ENCODE measurements around the gene HDAC4. TPM values are rescaled to one million over a fixed set of nuclear protein-coding genes. Genes with fewer than 3 reads are reported as not detected.

Gene HDAC4
- total and polyA plus RNA-seq, 10 of the 15 experiments (the other 5 are each of a cell fraction or from before 2014, with no cell fraction given), result 0.22 to 15.7 (median 4.8) TPM

- TF ChIP-seq SKIL (IDR thresholded peaks at IDR 0.05; ENCODE audit: low read depth, poor library complexity, severe bottlenecking), result no peak
- TF ChIP-seq NR2C2 (IDR thresholded peaks at IDR 0.05; ENCODE audit: borderline replicate concordance, control insufficient read depth, insufficient read length, low read depth), result no peak
- no peak for TF ChIP-seq ZSCAN29 (IDR thresholded peaks at IDR 0.05)
Measured at GRCh38 chr2:239120664-239121063, 280.2 kb downstream of the HDAC4 start (continued).

DNA sequence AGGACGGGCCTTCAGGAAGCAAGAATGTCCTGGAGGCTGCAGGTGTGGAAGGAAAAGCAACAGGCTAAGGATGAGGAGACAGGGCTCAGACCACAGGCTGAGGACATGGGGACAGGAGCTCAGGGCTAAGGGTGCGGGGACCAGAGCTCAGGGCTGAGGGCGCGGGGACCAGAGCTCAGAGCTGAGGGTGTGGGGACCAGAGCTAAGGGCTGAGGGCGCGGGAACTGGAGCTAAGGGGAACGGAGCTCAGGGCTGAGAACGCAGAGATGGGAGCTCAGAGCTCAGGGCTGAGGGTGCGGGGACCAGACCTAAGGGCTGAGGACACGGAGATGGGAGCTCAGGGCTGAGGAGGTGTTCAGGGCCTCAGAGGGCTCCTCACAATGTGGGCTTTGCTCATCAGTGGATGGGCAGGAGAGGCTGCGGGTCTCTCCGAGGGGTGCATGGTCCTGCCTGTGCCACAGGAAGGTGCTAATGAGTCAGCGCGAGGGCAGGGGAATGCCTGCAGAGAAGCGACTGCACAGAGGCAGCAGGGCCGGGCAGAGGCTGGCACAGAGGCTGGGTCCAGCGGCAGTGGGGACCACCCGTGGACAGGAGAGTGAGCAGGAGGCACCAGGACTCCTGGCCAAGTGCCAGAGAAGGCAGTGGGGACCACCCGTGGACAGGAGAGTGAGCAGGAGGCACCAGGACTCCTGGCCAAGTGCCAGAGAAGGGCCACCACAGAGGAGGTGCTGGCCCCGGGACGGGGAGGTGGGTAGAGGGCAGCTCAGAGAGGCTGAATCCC is 281.3 kb downstream of the HDAC4 start:
- in situ Hi-C loops (cut with MboI) (no loop called here), intact Hi-C loops (cut with micrococcal nuclease; ENCODE audit: unreplicated experiment) (no loop called here)
- Histone ChIP-seq H3K27ac (ENCODE audit: control insufficient read depth, insufficient read depth) (no peak overlapping the region), H2AFZ (ENCODE audit: control insufficient read depth, low read depth, low read length) (no peak overlapping the region), H3K4me2 (ENCODE audit: control insufficient read depth, insufficient read depth) (no peak overlapping the region), H3K9ac (ENCODE audit: control insufficient read depth, insufficient read depth, low read length) (no peak overlapping the region), H3K27me3 (replicated peaks in 1 of 2; ENCODE audit: control insufficient read depth in 2 of 2, insufficient read depth in 2 of 2, low read length in 1 of 2) (no peaks in the 10 kb centered on the region), H3K9me3 (replicated peaks; ENCODE audit: control insufficient read depth, insufficient read depth, low read length) (no peaks in the 10 kb centered on the region), H4K20me1 (ENCODE audit: control insufficient read depth, insufficient read depth) (no peaks in the 10 kb centered on the region), H3K79me2 (ENCODE audit: control insufficient read depth, insufficient read depth, low read length) (no peaks in the 10 kb centered on the region), H3K4me3 (no peak overlapping the region), H3K36me3 (ENCODE audit: control insufficient read depth in 2 of 2, insufficient read depth in 2 of 2, low read length in 1 of 2) (no peaks in the 10 kb centered on the region), H3K4me1 (ENCODE audit: control insufficient read depth, insufficient read depth, low read length) (peaks cover 3% of the 10 kb centered on the region; the same call in 1 of the 2 replicates)
- 73% methylated on average over 18 of the region's 21 CpGs for WGBS (ENCODE audit: insufficient coverage, insufficient replicate concordance, low lambda C conversion rate, missing lambda C conversion rate)
- ATAC-seq (no peak), FAIRE-seq (no peak), DNase-seq (ENCODE audit: low read depth, low spot score) (no peak)
- CTCF ChIA-PET, result no interaction called here
- POLR2A ChIA-PET, result no interaction called here
- SMC1A ChIA-PET (ENCODE audit: uncharacterized antibody, unreplicated experiment), result no interaction called here
- RAD21 ChIA-PET (ENCODE audit: unreplicated experiment), result no interaction called here
- BruUV-seq (replicated peaks), result no TSS peak
- TF ChIP-seq STAT1 (conservative IDR thresholded peaks at IDR 0.05) (no peak), CEBPB (IDR thresholded peaks at IDR 0.05; ENCODE audit: borderline replicate concordance in 1 of 2, low read depth in 2 of 2, low read length in 2 of 2) (no peak), ASH2L (IDR thresholded peaks at IDR 0.05; ENCODE audit: borderline replicate concordance, low read depth) (no peak), RUNX3 (IDR thresholded peaks at IDR 0.05; ENCODE audit: low read length) (no peak), STAT3 (IDR thresholded peaks at IDR 0.05; ENCODE audit: low read depth, low read length) (no peak), ETV6 (conservative IDR thresholded peaks at IDR 0.05 in 1 of 2, IDR thresholded peaks at IDR 0.05 in 1 of 2; ENCODE audit: borderline replicate concordance in 1 of 2, low read depth in 1 of 2) (no peak), E4F1 (IDR thresholded peaks at IDR 0.05; ENCODE audit: borderline replicate concordance, partially characterized antibody) (no peak), CHD2 (IDR thresholded peaks at IDR 0.05; ENCODE audit: borderline replicate concordance, low read depth, low read length) (no peak), BMI1 (IDR thresholded peaks at IDR 0.05; ENCODE audit: borderline replicate concordance) (no peak), BCL11A (IDR thresholded peaks at IDR 0.05; ENCODE audit: low read depth, low read length) (no peak), MTA2 (IDR thresholded peaks at IDR 0.05; ENCODE audit: low read depth) (no peak), SIX5 (IDR thresholded peaks at IDR 0.05; ENCODE audit: low read depth, low read length, severe bottlenecking) (no peak), HDGF (IDR thresholded peaks at IDR 0.05) (no peak), LARP7 (IDR thresholded peaks at IDR 0.05) (no peak)
- TF ChIP-seq, protein P1, sequence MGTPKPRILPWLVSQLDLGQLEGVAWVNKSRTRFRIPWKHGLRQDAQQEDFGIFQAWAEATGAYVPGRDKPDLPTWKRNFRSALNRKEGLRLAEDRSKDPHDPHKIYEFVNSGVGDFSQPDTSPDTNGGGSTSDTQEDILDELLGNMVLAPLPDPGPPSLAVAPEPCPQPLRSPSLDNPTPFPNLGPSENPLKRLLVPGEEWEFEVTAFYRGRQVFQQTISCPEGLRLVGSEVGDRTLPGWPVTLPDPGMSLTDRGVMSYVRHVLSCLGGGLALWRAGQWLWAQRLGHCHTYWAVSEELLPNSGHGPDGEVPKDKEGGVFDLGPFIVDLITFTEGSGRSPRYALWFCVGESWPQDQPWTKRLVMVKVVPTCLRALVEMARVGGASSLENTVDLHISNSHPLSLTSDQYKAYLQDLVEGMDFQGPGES (IDR thresholded peaks at IDR 0.05), result no peak

Measured in GM12878 (cell line).